A549 (cell line): ENCODE data around the gene PPP1R12B. TPM values are rescaled to one million over a fixed set of nuclear protein-coding genes. Genes with fewer than 3 reads are reported as not detected.

Experiments used
- ATAC-seq, 2 experiments: fragments of 200-7000 bp in 1 of 2; fragments of >200 bp in 1 of 2; cut with Nextera tagmentation in 1 of 2; cut with Tn5 transposase in 1 of 2; 3 replicates each; pipeline versions ENCODE4 v1.8.0 to v1.9.1; 2018 to 2020; ENCODE audit warnings: mild to moderate bottlenecking in 1 of 2, moderate library complexity in 1 of 2
- CTCF ChIA-PET: fragments of 300-600 bp; sonication (Branson Sonifier 250); formaldehyde crosslinking; extraction: SDS; loops from one replicate; lab custom pipeline; 2021; ENCODE audit warnings: antibody characterized with exemption, inconsistent platforms; lab: Yijun Ruan, JAX
- POLR2A ChIA-PET: fragments of 350-600 bp; formaldehyde crosslinking; extraction: SDS; loops from one replicate; lab custom pipeline; 2021; ENCODE audit warnings: antibody characterized with exemption, inconsistent platforms; lab: Yijun Ruan, JAX
- DNase-seq, 2 experiments: peaks; one replicate each; pipeline versions ENCODE4 v3.0.0 to v3.0.0-alpha.2; 2011 to 2016; ENCODE audit warnings: low read depth in 1 of 2, low spot score in 1 of 2
- FAIRE-seq: peaks from 2 replicates; lab custom pipeline; 2011; peaks lifted over from hg19 to GRCh38; lab: Jason Lieb, UNC
- H3K27ac ChIP-seq, 2 experiments: fragments of >200 bp; sonication (Bioruptor Twin); formaldehyde crosslinking; 3 replicates each; pipeline ENCODE4 v1.5.1; 2016 to 2017
- H3K4me1 ChIP-seq: fragments of >200 bp; sonication (Bioruptor Twin); formaldehyde crosslinking; 3 replicates; pipeline ENCODE4 v1.6.1; 2016
- H3K4me2 ChIP-seq: fragments of >200 bp; sonication (Bioruptor Twin); formaldehyde crosslinking; 3 replicates; pipeline ENCODE4 v1.6.1; 2016
- H3K4me3 ChIP-seq: fragments of >200 bp; sonication (Bioruptor Twin); formaldehyde crosslinking; 3 replicates; pipeline ENCODE4 v1.5.1; 2016
- H3K9me3 ChIP-seq: fragments of >200 bp; sonication (Bioruptor Twin); formaldehyde crosslinking; 3 replicates; pipeline ENCODE4 v1.6.1; 2016
- CBX2 ChIP-seq: fragments of 200-600 bp; sonication (generic); IDR thresholded peaks from 2 replicates; pipeline ENCODE4 v1.6.1; 2016; ENCODE audit warnings: low read depth, mild to moderate bottlenecking, borderline replicate concordance
- CBX8 ChIP-seq: fragments of 200-600 bp; sonication (generic); IDR thresholded peaks from 2 replicates; pipeline ENCODE4 v1.6.1; 2016
- CEBPB ChIP-seq, 2 experiments: fragments of >200 bp in 1 of 2; sonication (Bioruptor Twin) in 1 of 2; formaldehyde crosslinking in 1 of 2; IDR thresholded peaks; 2 replicates each; pipeline ENCODE4 v1.6.1; 2012 to 2016
- CTCF ChIP-seq: fragments of >200 bp; sonication (Bioruptor Twin); formaldehyde crosslinking; IDR thresholded peaks from 3 replicates; pipeline ENCODE4 v1.5.1; 2016
- E2F6 ChIP-seq: IDR thresholded peaks from 2 replicates; pipeline ENCODE4 v1.6.1; 2012; ENCODE audit warnings: low read depth, borderline replicate concordance
- ELK1 ChIP-seq: fragments of 150-350 bp; IDR thresholded peaks from 2 replicates; pipeline ENCODE4 v1.6.1; 2014; ENCODE audit warnings: low read depth, mild to moderate bottlenecking, low read length
- ESRRA ChIP-seq: fragments of 150-350 bp; IDR thresholded peaks from 2 replicates; pipeline ENCODE4 v1.6.1; 2014; ENCODE audit warnings: mild to moderate bottlenecking, low read length, borderline replicate concordance
- FOSB ChIP-seq: fragments of 250-450 bp; sonication (Bioruptor Pico); IDR thresholded peaks from 2 replicates; pipeline ENCODE4 v1.5.0; 2020; ENCODE audit warnings: mild to moderate bottlenecking, moderate library complexity
- FOSL2 ChIP-seq, 2 experiments: fragments of 450-650 bp in 1 of 2; fragments of >200 bp in 1 of 2; sonication (Bioruptor Twin) in 1 of 2; formaldehyde crosslinking; IDR thresholded peaks; 2 replicates each; pipeline versions ENCODE4 v1.5.0 to v1.6.1; 2016 to 2020; ENCODE audit warnings: mild to moderate bottlenecking in 1 of 2, moderate library complexity in 1 of 2
- FOXS1 ChIP-seq: fragments of 250-450 bp; sonication (Bioruptor Pico); IDR thresholded peaks from 2 replicates; pipeline ENCODE4 v1.5.0; 2020; ENCODE audit warnings: mild to moderate bottlenecking, moderate library complexity
- GATA3 ChIP-seq: IDR thresholded peaks from 2 replicates; pipeline ENCODE4 v1.6.1; 2012; ENCODE audit warnings: borderline replicate concordance
- HES2 ChIP-seq: fragments of >200 bp; sonication (Bioruptor Twin); formaldehyde crosslinking; IDR thresholded peaks from 2 replicates; pipeline ENCODE4 v1.6.1; 2016
- HEYL ChIP-seq: fragments of 250-450 bp; sonication (Bioruptor Pico); IDR thresholded peaks from 2 replicates; pipeline ENCODE4 v1.8.0; 2021; ENCODE audit warnings: mild to moderate bottlenecking, moderate library complexity
- HOXB13 ChIP-seq: fragments of 250-450 bp; sonication (Bioruptor Pico); IDR thresholded peaks from 2 replicates; pipeline ENCODE4 v1.5.0; 2020; ENCODE audit warnings: low read depth, mild to moderate bottlenecking, moderate library complexity
- HOXB5 ChIP-seq: fragments of 250-450 bp; sonication (Bioruptor Pico); IDR thresholded peaks from 2 replicates; pipeline ENCODE4 v1.5.0; 2020; ENCODE audit warnings: mild to moderate bottlenecking, moderate library complexity
- JUN ChIP-seq, 2 experiments: fragments of >200 bp; sonication (Bioruptor Twin); formaldehyde crosslinking; IDR thresholded peaks; 2 replicates in 1 of 2; 3 replicates in 1 of 2; pipeline ENCODE4 v1.6.1; 2016 to 2017
- JUNB ChIP-seq: fragments of >200 bp; sonication (Bioruptor Twin); formaldehyde crosslinking; IDR thresholded peaks from 2 replicates; pipeline ENCODE4 v1.6.1; 2016
- KDM1A ChIP-seq: fragments of 200-600 bp; sonication (generic); IDR thresholded peaks from 2 replicates; pipeline ENCODE4 v1.6.1; 2016; ENCODE audit warnings: low read depth, mild to moderate bottlenecking
- KDM5A ChIP-seq: fragments of 200-600 bp; sonication (generic); IDR thresholded peaks from 2 replicates; pipeline ENCODE4 v1.6.1; 2016; ENCODE audit warnings: antibody characterized with exemption, mild to moderate bottlenecking
- MAFK ChIP-seq: fragments of 450-650 bp; IDR thresholded peaks from 2 replicates; pipeline ENCODE4 v1.6.1; 2014; ENCODE audit not compliant: partially characterized antibody
- NFE2L2 ChIP-seq: fragments of 150-350 bp; conservative IDR thresholded peaks from 2 replicates; pipeline ENCODE4 v1.6.1; 2014; ENCODE audit warnings: low read length
- NR3C1 ChIP-seq: fragments of >200 bp; sonication (Bioruptor Twin); formaldehyde crosslinking; IDR thresholded peaks from 3 replicates; pipeline ENCODE4 v1.6.1; 2017
- REST ChIP-seq: fragments of 200-600 bp; sonication (generic); IDR thresholded peaks from 2 replicates; pipeline ENCODE4 v1.6.1; 2016; ENCODE audit warnings: antibody characterized with exemption, mild to moderate bottlenecking, moderate library complexity
- SREBF2 ChIP-seq: fragments of 450-650 bp; IDR thresholded peaks from 2 replicates; pipeline ENCODE4 v1.6.1; 2014; ENCODE audit warnings: mild to moderate bottlenecking, moderate library complexity
- TFCP2L1 ChIP-seq: fragments of 250-450 bp; sonication (Bioruptor Pico); IDR thresholded peaks from 2 replicates; pipeline ENCODE4 v1.5.0; 2021; ENCODE audit warnings: mild to moderate bottlenecking
- WGBS: methylation state at CpG from one replicate; pipeline ENCODE4 v1.1.6; 2017; ENCODE audit errors: missing lambda C conversion rate; 5-methylcytosine and 5-hydroxymethylcytosine counted together
- polyA plus RNA-seq, 4 experiments: library from polyadenylated mRNA; depleted of rRNA in 3 of 4; stranded (reverse); fragments of >200 nt; fragmentation: RNase III in 1 of 4; extraction: RNeasy Plus Mini Kit Qiagen cat#74134 plus additional on column Dnase treatment in 1 of 4; gene quantifications; 2 replicates in 3 of 4; 3 replicates in 1 of 4; pipeline ENCODE4 v1.2.3, GENCODE V29; 2011 to 2017

The PPP1R12B gene
- polyA plus RNA-seq, 2 of the 4 experiments (the other 2 are of a cell fraction): 3.3 to 12.1 TPM

GRCh38 chr1:202600432-202601041 is 252.0 kb downstream of the PPP1R12B start:
- POLR2A ChIA-PET: interaction anchor here (0.6 kb wide), 1 partner anchor 365 kb away, joined by 3 read pairs; no protein-coding TSS in a partner anchor
- H3K9me3 ChIP-seq: no peaks in the 10 kb centered on the region
- H3K4me3 ChIP-seq: no peak overlapping the region
- FAIRE-seq: no peak
- no peak for TF ChIP-seq CEBPB (IDR thresholded peaks at IDR 0.05)
- no peak for TF ChIP-seq CBX2
- TF ChIP-seq E2F6: no peak
- TF ChIP-seq CBX8: no peak
- TF ChIP-seq GATA3: no peak
- no peak for TF ChIP-seq NR3C1
- TF ChIP-seq KDM1A: no peak
- TF ChIP-seq NFE2L2: no peak
- no peak for TF ChIP-seq FOXS1
- no peak overlapping the region for H3K4me2 ChIP-seq
- peaks cover 5% of the 10 kb centered on the region; the same call in 2 of the 3 replicates for H3K4me1 ChIP-seq
- ATAC-seq: peak; percentile 15 to 46; a peak in 4 of 6 replicates
- 59% methylated on average over 10 of the region's 10 CpGs for WGBS
- CTCF ChIA-PET: interaction anchor here (0.6 to 4.3 kb wide), 39 partner anchors 10 to 289 kb away, joined by 3 to 47 read pairs (median 5); partner anchors contain the start of gene UBE2T
- no peak overlapping the region for H3K27ac ChIP-seq
- DNase-seq: no peak

- ATAC-seq (no peak), DNase-seq (no peak), FAIRE-seq (no peak)
- Histone ChIP-seq H3K9me3 (no peaks in the 10 kb centered on the region), H3K27ac (no peak overlapping the region), H3K4me2 (no peak overlapping the region), H3K4me1 (peaks cover 5% of the 10 kb centered on the region; the same call in 2 of the 3 replicates), H3K4me3 (no peak overlapping the region)
- POLR2A ChIA-PET: no interaction called here
- CTCF ChIA-PET: interaction anchor here (0.9 to 4.3 kb wide), 7 partner anchors 9 to 139 kb away, joined by 3 to 25 read pairs (median 4); no protein-coding TSS in a partner anchor
- 97% methylated on average over 2 of the region's 2 CpGs for WGBS
- TF ChIP-seq JUN (IDR thresholded peaks at IDR 0.05) (no peak), FOSB (no peak), CTCF (no peak), KDM5A (no peak), ELK1 (no peak), HES2 (no peak), NFE2L2 (no peak), JUNB (no peak), FOSL2 (IDR thresholded peaks at IDR 0.05) (no peak), FOSL2 (CRISPR knock-in tag; IDR thresholded peaks at IDR 0.05) (no peak), FOXS1 (no peak), CBX8 (no peak), ESRRA (no peak), MAFK (no peak), TFCP2L1 (CRISPR knock-in tag) (no peak)
Measured at GRCh38 chr1:202603435-202603834, 254.9 kb downstream of the PPP1R12B start.

GRCh38 chr1:202605515-202605914 is 257.0 kb downstream of the PPP1R12B start:
- 75% methylated on average over 5 of the region's 5 CpGs for WGBS
- ATAC-seq: no peak
- TF ChIP-seq ESRRA (no peak), HEYL (CRISPR knock-in tag) (no peak), SREBF2 (no peak), CBX8 (no peak), CTCF (no peak), HOXB13 (CRISPR knock-in tag) (no peak), REST (no peak), HOXB5 (no peak)

More at GRCh38 chr1:202605515-202605914, 257.0 kb downstream of the PPP1R12B start:
- no peak for DNase-seq
- Histone ChIP-seq H3K4me3 (no peak overlapping the region), H3K9me3 (no peaks in the 10 kb centered on the region), H3K4me1 (no peaks in the 10 kb centered on the region), H3K27ac (no peak overlapping the region), H3K4me2 (no peak overlapping the region)
- ChIA-PET CTCF (no interaction called here), POLR2A (no interaction called here)
- no peak for FAIRE-seq
